Heart left ventricle (tissue), 13 donors: Measurements from ENCODE around the gene ABCA13.

Source experiments
- CTCF ChIP-seq, 12 donors: fragments of 200-600 bp; sonication (generic) in 4 of 12; IDR thresholded peaks; one replicate each; pipeline versions ENCODE4 v1.5.0 to v1.8.0; 2018 to 2022; ENCODE audit warnings: antibody characterized with exemption in 12 of 12, mild to moderate bottlenecking in 5 of 12
- POLR2A ChIP-seq, 2 donors: fragments of 450-650 bp; IDR thresholded peaks; one replicate each; pipeline ENCODE4 v1.6.1; 2017; ENCODE audit warnings: antibody characterized with exemption in 2 of 2, mild to moderate bottlenecking in 2 of 2, moderate library complexity in 2 of 2
- donor health status: ischemic (EF 13 %, LVEDD 7.1; RV severe dilation, severe dysfunction).
- donor health status: DM: no; HTN: yes; CAD: no.
- donor health status: DM: no; HTN: no; CAD: no.
- donor health status: ischemic (EF 25% LVEDD 6.9; RV normal size, moderate dysfunction).
- donor health status: ischemic (EF 25% LVEDD 5.7; RV mildly dilated, moderate dysfunction).
- donor health status: ischemic (EF 35%, LVEDD 5.7; RV mildly dilated, moderate dysfunction).
- donor health status: nonischemic (EF 11% LVEDD 7.7; RV severe dilation, severe dysfunction).
- donor health status: DM: yes; HTN: yes; CAD: no.
- donor health status: PGD.
- donor health status: ischemic (EF 29% LVEDD 5.4; RV normal size, mild dysfunction).
- donor health status: nonischemic (EF 23%, LVEDD 6.1; RV moderate dilation, normal function).

DNA sequence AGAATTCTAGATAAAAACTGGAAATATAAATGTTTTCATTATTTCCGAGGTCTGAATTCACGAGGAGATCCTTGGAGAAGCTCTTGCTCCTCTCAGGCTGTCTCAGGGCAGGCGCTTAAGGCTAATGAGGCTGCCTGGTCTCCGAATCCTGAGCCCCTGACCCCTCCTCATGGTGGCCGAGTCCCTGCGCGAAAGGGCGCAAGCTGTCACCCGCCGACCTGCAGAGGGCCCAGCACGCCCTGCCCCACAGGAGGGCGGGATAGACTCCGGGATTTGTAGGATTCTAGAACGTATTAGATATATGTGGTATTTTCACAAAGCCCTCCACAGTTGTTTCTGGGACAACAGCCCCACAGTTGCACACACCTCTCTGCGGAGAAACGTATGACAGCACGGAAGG lies 284.1 kb downstream of the ABCA13 start:
- TF ChIP-seq CTCF (IDR thresholded peaks at IDR 0.05) = no peak
- TF ChIP-seq POLR2A (IDR thresholded peaks at IDR 0.05) = no peak
